ENCODE results near the gene RALB.

DNA sequence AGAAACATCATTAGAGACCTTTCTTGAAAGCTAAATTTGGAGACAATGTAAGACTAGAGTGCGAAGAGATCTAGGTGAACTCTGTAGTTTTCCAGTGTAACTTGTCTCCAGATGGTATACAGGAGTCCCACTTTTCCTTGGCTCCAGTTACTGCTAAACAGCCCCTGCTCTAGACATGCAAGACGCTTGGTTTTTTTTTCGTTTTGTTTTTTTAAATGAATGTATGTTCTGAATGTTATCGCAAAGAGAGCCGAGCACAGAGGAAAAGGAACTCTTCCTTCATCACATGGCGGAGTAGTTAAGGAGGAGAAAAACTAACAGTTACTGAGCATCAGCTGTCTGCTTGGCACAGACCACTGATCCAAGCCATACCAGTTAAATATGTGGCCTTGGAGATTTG lies 2.4 kb downstream of the RALB start:
- TF ChIP-seq, protein P1, sequence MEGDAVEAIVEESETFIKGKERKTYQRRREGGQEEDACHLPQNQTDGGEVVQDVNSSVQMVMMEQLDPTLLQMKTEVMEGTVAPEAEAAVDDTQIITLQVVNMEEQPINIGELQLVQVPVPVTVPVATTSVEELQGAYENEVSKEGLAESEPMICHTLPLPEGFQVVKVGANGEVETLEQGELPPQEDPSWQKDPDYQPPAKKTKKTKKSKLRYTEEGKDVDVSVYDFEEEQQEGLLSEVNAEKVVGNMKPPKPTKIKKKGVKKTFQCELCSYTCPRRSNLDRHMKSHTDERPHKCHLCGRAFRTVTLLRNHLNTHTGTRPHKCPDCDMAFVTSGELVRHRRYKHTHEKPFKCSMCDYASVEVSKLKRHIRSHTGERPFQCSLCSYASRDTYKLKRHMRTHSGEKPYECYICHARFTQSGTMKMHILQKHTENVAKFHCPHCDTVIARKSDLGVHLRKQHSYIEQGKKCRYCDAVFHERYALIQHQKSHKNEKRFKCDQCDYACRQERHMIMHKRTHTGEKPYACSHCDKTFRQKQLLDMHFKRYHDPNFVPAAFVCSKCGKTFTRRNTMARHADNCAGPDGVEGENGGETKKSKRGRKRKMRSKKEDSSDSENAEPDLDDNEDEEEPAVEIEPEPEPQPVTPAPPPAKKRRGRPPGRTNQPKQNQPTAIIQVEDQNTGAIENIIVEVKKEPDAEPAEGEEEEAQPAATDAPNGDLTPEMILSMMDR (IDR thresholded peaks at IDR 0.05) = no peak
- TF ChIP-seq, protein P2, sequence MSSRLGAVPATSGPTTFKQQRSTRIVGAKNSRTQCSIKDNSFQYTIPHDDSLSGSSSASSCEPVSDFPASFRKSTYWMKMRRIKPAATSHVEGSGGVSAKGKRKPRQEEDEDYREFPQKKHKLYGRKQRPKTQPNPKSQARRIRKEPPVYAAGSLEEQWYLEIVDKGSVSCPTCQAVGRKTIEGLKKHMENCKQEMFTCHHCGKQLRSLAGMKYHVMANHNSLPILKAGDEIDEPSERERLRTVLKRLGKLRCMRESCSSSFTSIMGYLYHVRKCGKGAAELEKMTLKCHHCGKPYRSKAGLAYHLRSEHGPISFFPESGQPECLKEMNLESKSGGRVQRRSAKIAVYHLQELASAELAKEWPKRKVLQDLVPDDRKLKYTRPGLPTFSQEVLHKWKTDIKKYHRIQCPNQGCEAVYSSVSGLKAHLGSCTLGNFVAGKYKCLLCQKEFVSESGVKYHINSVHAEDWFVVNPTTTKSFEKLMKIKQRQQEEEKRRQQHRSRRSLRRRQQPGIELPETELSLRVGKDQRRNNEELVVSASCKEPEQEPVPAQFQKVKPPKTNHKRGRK (CRISPR knock-in tag; IDR thresholded peaks at IDR 0.05; ENCODE audit: borderline replicate concordance) = no peak
- no peak for TF ChIP-seq ZBTB21 (CRISPR knock-in tag; IDR thresholded peaks at IDR 0.05; ENCODE audit: borderline replicate concordance)
- TF ChIP-seq, protein P3, sequence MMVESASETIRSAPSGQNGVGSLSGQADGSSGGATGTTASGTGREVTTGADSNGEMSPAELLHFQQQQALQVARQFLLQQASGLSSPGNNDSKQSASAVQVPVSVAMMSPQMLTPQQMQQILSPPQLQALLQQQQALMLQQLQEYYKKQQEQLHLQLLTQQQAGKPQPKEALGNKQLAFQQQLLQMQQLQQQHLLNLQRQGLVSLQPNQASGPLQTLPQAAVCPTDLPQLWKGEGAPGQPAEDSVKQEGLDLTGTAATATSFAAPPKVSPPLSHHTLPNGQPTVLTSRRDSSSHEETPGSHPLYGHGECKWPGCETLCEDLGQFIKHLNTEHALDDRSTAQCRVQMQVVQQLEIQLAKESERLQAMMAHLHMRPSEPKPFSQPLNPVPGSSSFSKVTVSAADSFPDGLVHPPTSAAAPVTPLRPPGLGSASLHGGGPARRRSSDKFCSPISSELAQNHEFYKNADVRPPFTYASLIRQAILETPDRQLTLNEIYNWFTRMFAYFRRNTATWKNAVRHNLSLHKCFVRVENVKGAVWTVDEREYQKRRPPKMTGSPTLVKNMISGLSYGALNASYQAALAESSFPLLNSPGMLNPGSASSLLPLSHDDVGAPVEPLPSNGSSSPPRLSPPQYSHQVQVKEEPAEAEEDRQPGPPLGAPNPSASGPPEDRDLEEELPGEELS (CRISPR knock-in tag; IDR thresholded peaks at IDR 0.05) = no peak
